COLO668 (cell line): ENCODE measurements around the gene SNW1.
"Not testable (repeated sequence)": the region's sequence is repeated elsewhere in the genome, so short reads cannot be mapped to it uniquely, and the experiment has no call there.

Experiments used
- DNase-seq: peaks from one replicate; lab custom pipeline; 2025; ENCODE audit not compliant: unreplicated experiment; lab: John Stamatoyannopoulos, UW

The SNW1 gene

GRCh38 chr14:77752266-77752665 lies 8.7 kb downstream of the SNW1 start:
- DNase-seq: no peak

GRCh38 chr14:77747425-77747824 lies 13.5 kb downstream of the SNW1 start:
- not testable (repeated sequence) for DNase-seq

- DNase-seq: peak; percentile 11
Measured at GRCh38 chr14:77746064-77746702, 14.8 kb downstream of the SNW1 start.

- no peak for DNase-seq
Measured at GRCh38 chr14:77741438-77741837, 19.5 kb downstream of the SNW1 start.

- no peak for DNase-seq
Measured at GRCh38 chr14:77738559-77739250, 22.3 kb downstream of the SNW1 start.

- no peak for DNase-seq
Measured at GRCh38 chr14:77730976-77731497, 29.9 kb downstream of the SNW1 start.

- no peak for DNase-seq
Measured at GRCh38 chr14:77722301-77722700, 38.7 kb downstream of the SNW1 start.

- no peak for DNase-seq
Measured at GRCh38 chr14:77721437-77721836, 39.5 kb downstream of the SNW1 start.

- DNase-seq: no peak
Measured at GRCh38 chr14:77717608-77718305, 43.2 kb downstream of the SNW1 start.

- DNase-seq: no peak
Measured at GRCh38 chr14:77714926-77715325, 46.0 kb downstream of the SNW1 start.

- DNase-seq: no peak
Measured at GRCh38 chr14:77710364-77710763, 50.6 kb downstream of the SNW1 start.

- DNase-seq: no peak
Measured at GRCh38 chr14:77709412-77709811, 51.5 kb downstream of the SNW1 start.

GRCh38 chr14:77708749-77709148 lies 52.2 kb downstream of the SNW1 start:
- DNase-seq: no peak

- peak; percentile 92 for DNase-seq
Measured at GRCh38 chr14:77707724-77708408, 53.1 kb downstream of the SNW1 start, which contains the start of the genes ALKBH1 and SLIRP. Gene ALKBH1 (minus strand): TSS chr14:77708023. CDS start chr14:77708004, 19 bp downstream. Gene SLIRP (plus strand): TSS chr14:77708103. CDS start chr14:77708112, 9 bp downstream.

GRCh38 chr14:77707355-77707723 lies 53.6 kb downstream of the SNW1 start:
- peak; percentile 49 for DNase-seq

GRCh38 chr14:77691259-77691658 lies 69.7 kb downstream of the SNW1 start:
- no peak for DNase-seq

- no peak for DNase-seq
Measured at GRCh38 chr14:77682158-77682553, 78.8 kb downstream of the SNW1 start.

- peak; percentile 38 for DNase-seq
Measured at GRCh38 chr14:77681196-77682157, 79.5 kb downstream of the SNW1 start.

GRCh38 chr14:77674931-77675330 lies 86.0 kb downstream of the SNW1 start:
- DNase-seq: peak; percentile 59

- DNase-seq: no peak
Measured at GRCh38 chr14:77673193-77673592, 87.8 kb downstream of the SNW1 start.
